Mucosa of descending colon (tissue), 3 donors: ENCODE measurements around the gene SFXN4. TPM values are rescaled to one million over a fixed set of nuclear protein-coding genes. Genes with fewer than 3 reads are reported as not detected.
"Not testable (repeated sequence)": the region's sequence is repeated elsewhere in the genome, so short reads cannot be mapped to it uniquely, and the experiment has no call there.

Experiments
- ATAC-seq: fragments of 200-7000 bp; cut with Tn5 transposase; one replicate; pipeline ENCODE4 v1.9.1; 2020; ENCODE audit warnings: mild to moderate bottlenecking, moderate library complexity
- DNase-seq, 3 donors: peaks; one replicate each; pipeline ENCODE4 v3.0.0-alpha.2; 2020
- H3K36me3 ChIP-seq: fragments of 200-600 bp; one replicate; pipeline ENCODE4 v1.8.0; 2021; ENCODE audit warnings: low read depth, mild to moderate bottlenecking
- H3K4me1 ChIP-seq: fragments of 200-600 bp; one replicate; pipeline ENCODE4 v1.8.0; 2021; ENCODE audit warnings: low read depth, mild to moderate bottlenecking
- H3K4me3 ChIP-seq: fragments of 200-600 bp; one replicate; pipeline ENCODE4 v1.8.0; 2021; ENCODE audit warnings: mild to moderate bottlenecking
- H3K9me3 ChIP-seq: fragments of 200-600 bp; one replicate; pipeline ENCODE4 v1.8.0; 2021; ENCODE audit warnings: mild to moderate bottlenecking
- CTCF ChIP-seq: fragments of 200-600 bp; IDR thresholded peaks from one replicate; pipeline ENCODE4 v1.8.0; 2022; ENCODE audit warnings: antibody characterized with exemption, mild to moderate bottlenecking
- intact Hi-C, 2 donors: fragments of 100-400 bp; cut with DNase I in 1 of 2; cut with micrococcal nuclease in 1 of 2; formaldehyde crosslinking; loops; one replicate each; pipeline versions ENCODE4 v1.11.0 to v1.11.1; 2022; cut with DNase I, micrococcal nuclease
- total RNA-seq, 3 donors: library from RNA; stranded (reverse); fragmentation: NEBNext Ultra II Directional in 2 of 3; extraction: Animal tissue kit (Norgen Biotek cat#: 25700) in 2 of 3; gene quantifications; one replicate each; pipeline versions ENCODE4 v1.2.1 to v1.2.4, GENCODE V29; 2021 to 2023
- donor health status: DM: no; HTN: no; CAD: no; lungs with moderate emphysema.
- donor health status: DM: no; HTN: no; CAD: no.
- donor health status: DM: no; HTN: yes; CAD: no.

Gene SFXN4
- total RNA-seq, 3 donors from 2014 or later = 25.4 to 48.8 (median 34.6) TPM

GRCh38 chr10:119149157-119149556 lies 16.4 kb downstream of the SFXN4 start:
- H3K9me3 ChIP-seq = no peaks in the 10 kb centered on the region
- no peaks in the 10 kb centered on the region for H3K36me3 ChIP-seq
- intact Hi-C loops = no loop called here
- H3K4me3 ChIP-seq = no peak overlapping the region
- no peaks in the 10 kb centered on the region for H3K4me1 ChIP-seq
- DNase-seq (no peak), ATAC-seq (no peak)
- TF ChIP-seq CTCF = no peak

GRCh38 chr10:119143657-119144056 lies 21.9 kb downstream of the SFXN4 start:
- DNase-seq = no peak

GRCh38 chr10:119140603-119141245 lies 24.8 kb downstream of the SFXN4 start:
- Histone ChIP-seq H3K9me3 (no peaks in the 10 kb centered on the region), H3K4me3 (no peak overlapping the region), H3K4me1 (no peaks in the 10 kb centered on the region), H3K36me3 (no peaks in the 10 kb centered on the region)
- intact Hi-C loops = no loop called here
- no peak for ATAC-seq
- no peak for DNase-seq
- no peak for TF ChIP-seq CTCF

More at GRCh38 chr10:119143657-119144056, 21.9 kb downstream of the SFXN4 start:
- TF ChIP-seq CTCF = no peak
- intact Hi-C loops = no loop called here
- H3K9me3 ChIP-seq = no peaks in the 10 kb centered on the region
- no peaks in the 10 kb centered on the region for H3K36me3 ChIP-seq
- H3K4me3 ChIP-seq = no peak overlapping the region
- no peak for ATAC-seq
- no peaks in the 10 kb centered on the region for H3K4me1 ChIP-seq

GRCh38 chr10:119139464-119140067 lies 25.9 kb downstream of the SFXN4 start:
- Histone ChIP-seq H3K9me3 (no peaks in the 10 kb centered on the region), H3K4me1 (no peaks in the 10 kb centered on the region), H3K36me3 (no peaks in the 10 kb centered on the region), H3K4me3 (no peak overlapping the region)
- ATAC-seq (peak; percentile 72), DNase-seq (peak in 2 of 3 donors; percentile 23 to 40)
- intact Hi-C loops = no loop called here
- TF ChIP-seq CTCF = peak; percentile 10

- TF ChIP-seq CTCF = no peak
- ATAC-seq (peak; percentile 15), DNase-seq (no peak)
- H3K36me3 ChIP-seq = no peaks in the 10 kb centered on the region
- no peaks in the 10 kb centered on the region for H3K4me1 ChIP-seq
- no peaks in the 10 kb centered on the region for H3K9me3 ChIP-seq
- intact Hi-C loops = no loop called here
- no peak overlapping the region for H3K4me3 ChIP-seq
Measured at GRCh38 chr10:119138346-119139306, 26.9 kb downstream of the SFXN4 start.

- H3K4me3 ChIP-seq, DNase-seq, H3K4me1 ChIP-seq, H3K36me3 ChIP-seq, H3K9me3 ChIP-seq, ATAC-seq, intact Hi-C loops: not testable (repeated sequence)
Measured at GRCh38 chr10:119137878-119138277, 27.6 kb downstream of the SFXN4 start.
